HEK293T (cell line): ENCODE measurements around the gene TRPM8.

Source experiments
- CTCF ChIA-PET: fragments of 350-600 bp; formaldehyde crosslinking; extraction: SDS; loops from one replicate; lab custom pipeline; 2021; ENCODE audit warnings: antibody characterized with exemption, inconsistent platforms; lab: Yijun Ruan, JAX
- POLR2A ChIA-PET: fragments of 350-600 bp; formaldehyde crosslinking; extraction: SDS; loops from one replicate; lab custom pipeline; 2020; ENCODE audit warnings: antibody characterized with exemption, inconsistent platforms; lab: Yijun Ruan, JAX
- DNase-seq: peaks from one replicate; pipeline ENCODE4 v3.0.0; 2012; ENCODE audit warnings: mixed read lengths; ENCODE audit errors: extremely low spot score
- ARNT ChIP-seq: fragments of 450-650 bp; IDR thresholded peaks from 2 replicates; pipeline ENCODE4 v1.6.1; 2017; ENCODE audit warnings: mild to moderate bottlenecking
- BHLHE40 ChIP-seq: fragments of 450-650 bp; IDR thresholded peaks from 2 replicates; pipeline ENCODE4 v1.6.1; 2016; ENCODE audit warnings: mild to moderate bottlenecking, moderate library complexity, borderline replicate concordance
- CTBP1 ChIP-seq: fragments of 450-650 bp; IDR thresholded peaks from 2 replicates; pipeline ENCODE4 v1.6.1; 2016; ENCODE audit warnings: borderline replicate concordance
- ELF4 ChIP-seq: fragments of 450-650 bp; IDR thresholded peaks from 2 replicates; pipeline ENCODE4 v1.6.1; 2017; ENCODE audit warnings: antibody characterized with exemption
- FOXA1 ChIP-seq: fragments of 450-650 bp; IDR thresholded peaks from 2 replicates; pipeline ENCODE4 v1.6.1; 2016; ENCODE audit warnings: mild to moderate bottlenecking
- FOXK2 ChIP-seq: fragments of 450-650 bp; IDR thresholded peaks from 2 replicates; pipeline ENCODE4 v1.6.1; 2016; ENCODE audit warnings: mild to moderate bottlenecking
- FOXM1 ChIP-seq: fragments of 450-650 bp; IDR thresholded peaks from 2 replicates; pipeline ENCODE4 v1.6.1; 2017; ENCODE audit warnings: mild to moderate bottlenecking, borderline replicate concordance
- HDGF ChIP-seq: fragments of 450-650 bp; IDR thresholded peaks from 2 replicates; pipeline ENCODE4 v1.6.1; 2017; ENCODE audit warnings: antibody characterized with exemption, borderline replicate concordance
- L3MBTL2 ChIP-seq: fragments of 450-650 bp; conservative IDR thresholded peaks from 2 replicates; pipeline ENCODE4 v1.6.1; 2016; ENCODE audit warnings: mild to moderate bottlenecking
- LEF1 ChIP-seq: fragments of 450-650 bp; IDR thresholded peaks from 2 replicates; pipeline ENCODE4 v1.6.1; 2017; ENCODE audit warnings: mild to moderate bottlenecking, borderline replicate concordance
- NFRKB ChIP-seq: fragments of 450-650 bp; IDR thresholded peaks from 2 replicates; pipeline ENCODE4 v1.6.1; 2016; ENCODE audit warnings: mild to moderate bottlenecking, moderate library complexity
- SP1 ChIP-seq: fragments of 450-650 bp; IDR thresholded peaks from 2 replicates; pipeline ENCODE4 v1.6.1; 2017
- SUZ12 ChIP-seq: fragments of 450-650 bp; IDR thresholded peaks from 2 replicates; pipeline ENCODE4 v1.6.1; 2016; ENCODE audit warnings: mild to moderate bottlenecking
- TARDBP ChIP-seq: fragments of 450-650 bp; IDR thresholded peaks from 2 replicates; pipeline ENCODE4 v1.6.1; 2016
- ZNF384 ChIP-seq: fragments of 450-650 bp; IDR thresholded peaks from 2 replicates; pipeline ENCODE4 v1.6.1; 2016
- TF ChIP-seq, protein P1 (sequence below): fragments of 450-650 bp; IDR thresholded peaks from 2 replicates; pipeline ENCODE4 v1.6.1; 2016

TRPM8 gene

DNA sequence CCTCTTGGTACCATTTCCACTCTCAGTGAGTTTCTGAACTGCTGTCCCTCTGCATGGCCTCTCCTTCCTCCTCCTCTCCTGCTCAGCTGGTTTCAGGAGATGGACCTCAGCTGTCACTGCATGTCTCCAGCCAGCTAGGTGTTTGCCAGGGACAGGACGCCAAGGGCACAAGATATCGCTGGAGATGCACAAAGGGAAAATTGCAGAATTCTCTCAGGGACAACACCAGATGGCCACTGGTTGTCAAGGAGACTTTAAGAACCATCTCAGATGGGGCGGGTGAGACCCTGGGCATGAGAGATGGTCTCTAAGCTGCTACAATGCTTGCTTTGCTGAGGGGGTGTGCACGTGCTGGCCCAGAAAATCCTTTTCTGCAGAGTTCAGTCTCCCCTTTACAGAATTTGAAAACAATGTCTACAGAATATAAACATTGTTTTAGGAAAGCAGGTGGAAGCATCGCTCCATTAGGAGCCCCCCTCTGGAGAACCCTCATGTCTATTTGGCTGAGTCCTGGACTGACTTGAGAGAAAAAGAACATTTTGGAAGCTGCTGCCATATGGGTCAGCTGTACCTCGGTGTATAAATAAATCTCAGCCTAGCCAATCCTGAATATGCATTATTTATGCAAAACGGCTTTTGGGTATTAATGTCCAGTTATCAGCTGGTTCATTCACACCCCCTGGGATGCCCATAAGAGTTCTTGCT is 75.5 kb downstream of the TRPM8 start:
- TF ChIP-seq FOXA1 (no peak), TARDBP (no peak), NFRKB (no peak), ARNT (no peak), L3MBTL2 (no peak), FOXK2 (no peak), SUZ12 (no peak), SP1 (no peak), ZNF384 (no peak), BHLHE40 (no peak), LEF1 (no peak), HDGF (no peak), CTBP1 (no peak), ELF4 (no peak), FOXM1 (no peak)
- TF ChIP-seq, protein P1, sequence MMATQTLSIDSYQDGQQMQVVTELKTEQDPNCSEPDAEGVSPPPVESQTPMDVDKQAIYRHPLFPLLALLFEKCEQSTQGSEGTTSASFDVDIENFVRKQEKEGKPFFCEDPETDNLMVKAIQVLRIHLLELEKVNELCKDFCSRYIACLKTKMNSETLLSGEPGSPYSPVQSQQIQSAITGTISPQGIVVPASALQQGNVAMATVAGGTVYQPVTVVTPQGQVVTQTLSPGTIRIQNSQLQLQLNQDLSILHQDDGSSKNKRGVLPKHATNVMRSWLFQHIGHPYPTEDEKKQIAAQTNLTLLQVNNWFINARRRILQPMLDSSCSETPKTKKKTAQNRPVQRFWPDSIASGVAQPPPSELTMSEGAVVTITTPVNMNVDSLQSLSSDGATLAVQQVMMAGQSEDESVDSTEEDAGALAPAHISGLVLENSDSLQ = no peak
- CTCF ChIA-PET = interaction anchor here (0.6 kb wide), 1 partner anchor 530 kb away, joined by 3 read pairs; no protein-coding TSS in a partner anchor

GRCh38 chr2:233993461-233993860 is 76.3 kb downstream of the TRPM8 start:
- no peak for DNase-seq
- CTCF ChIA-PET = interaction anchor here (0.6 kb wide), 1 partner anchor 529 kb away, joined by 3 read pairs; no protein-coding TSS in a partner anchor
- TF ChIP-seq FOXK2 = no peak
- TF ChIP-seq TARDBP = no peak
- TF ChIP-seq LEF1 = no peak
- TF ChIP-seq NFRKB = no peak
- TF ChIP-seq L3MBTL2 = no peak
- TF ChIP-seq, protein P1 = no peak
- no peak for TF ChIP-seq BHLHE40
- TF ChIP-seq CTBP1 = no peak
- TF ChIP-seq ZNF384 = no peak
- TF ChIP-seq SP1 = no peak
- no peak for TF ChIP-seq HDGF
- no peak for TF ChIP-seq FOXM1
- TF ChIP-seq SUZ12 = no peak
- no peak for TF ChIP-seq ELF4
- TF ChIP-seq ARNT = no peak
- no peak for TF ChIP-seq FOXA1
- POLR2A ChIA-PET = interaction anchor here (0.9 kb wide), 1 partner anchor 11 kb away, joined by 3 read pairs; no protein-coding TSS in a partner anchor

More for the DNA sequence above, 75.5 kb downstream of the TRPM8 start:
- POLR2A ChIA-PET = interaction anchor here (0.9 kb wide), 1 partner anchor 10 kb away, joined by 3 read pairs; no protein-coding TSS in a partner anchor
- DNase-seq = no peak

GRCh38 chr2:233994151-233994550 is 77.0 kb downstream of the TRPM8 start:
- POLR2A ChIA-PET = no interaction called here
- DNase-seq = no peak
- TF ChIP-seq TARDBP (no peak), LEF1 (no peak), CTBP1 (no peak), ZNF384 (no peak), NFRKB (no peak), ELF4 (no peak), FOXM1 (no peak), ARNT (no peak), HDGF (no peak), SP1 (no peak), BHLHE40 (no peak), SUZ12 (no peak), L3MBTL2 (no peak), FOXA1 (no peak), FOXK2 (no peak)
- TF ChIP-seq, protein P1 = no peak
- CTCF ChIA-PET = no interaction called here

DNA sequence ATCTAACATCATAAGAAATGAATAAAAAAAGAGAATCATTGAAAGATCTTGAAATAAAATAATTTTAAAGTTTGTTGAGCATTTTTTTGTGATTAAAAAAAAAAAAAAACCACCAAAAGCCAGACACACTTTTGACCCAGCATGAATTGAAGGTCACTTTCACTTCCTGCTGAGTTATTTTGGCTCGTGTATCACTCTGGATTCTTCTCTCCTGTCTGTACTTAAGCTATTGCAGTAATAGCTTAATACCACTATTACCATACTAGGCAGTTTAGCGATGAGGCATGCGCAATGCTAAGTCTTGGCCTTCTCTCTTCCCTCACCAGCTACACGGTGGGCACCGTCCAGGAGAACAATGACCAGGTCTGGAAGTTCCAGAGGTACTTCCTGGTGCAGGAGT is 78.8 kb downstream of the TRPM8 start:
- DNase-seq = no peak
- ChIA-PET POLR2A (no interaction called here), CTCF (interaction anchor here (0.7 kb wide), 1 partner anchor 20 kb away, joined by 4 read pairs; no protein-coding TSS in a partner anchor)
- no peak for TF ChIP-seq SUZ12
- no peak for TF ChIP-seq ZNF384
- no peak for TF ChIP-seq HDGF
- no peak for TF ChIP-seq FOXM1
- no peak for TF ChIP-seq NFRKB
- no peak for TF ChIP-seq FOXK2
- TF ChIP-seq TARDBP = no peak
- no peak for TF ChIP-seq LEF1
- TF ChIP-seq ELF4 = no peak
- no peak for TF ChIP-seq FOXA1
- no peak for TF ChIP-seq ARNT
- no peak for TF ChIP-seq L3MBTL2
- no peak for TF ChIP-seq BHLHE40
- TF ChIP-seq, protein P1 = no peak
- TF ChIP-seq CTBP1 = no peak
- no peak for TF ChIP-seq SP1

- no peak for DNase-seq
- POLR2A ChIA-PET = no interaction called here
- CTCF ChIA-PET = no interaction called here
- TF ChIP-seq L3MBTL2 = no peak
These were observed 79.3 kb downstream of the TRPM8 start for GRCh38 chr2:233996461-233996860.
